ENCODE data around the gene ZNF726. TPM values are rescaled to one million over a fixed set of nuclear protein-coding genes. Genes with fewer than 3 reads are reported as not detected.
A peak's percentile ranks its signal among the peaks of the same experiment; 100 is the strongest.
"Not testable (repeated sequence)": the region's sequence is repeated elsewhere in the genome, so short reads cannot be mapped to it uniquely, and the experiment has no call there.

ZNF726 gene
- polyA plus RNA-seq, 12 donors: 2.4 to 7.0 (median 4.2) TPM; not detected in 2

DNA sequence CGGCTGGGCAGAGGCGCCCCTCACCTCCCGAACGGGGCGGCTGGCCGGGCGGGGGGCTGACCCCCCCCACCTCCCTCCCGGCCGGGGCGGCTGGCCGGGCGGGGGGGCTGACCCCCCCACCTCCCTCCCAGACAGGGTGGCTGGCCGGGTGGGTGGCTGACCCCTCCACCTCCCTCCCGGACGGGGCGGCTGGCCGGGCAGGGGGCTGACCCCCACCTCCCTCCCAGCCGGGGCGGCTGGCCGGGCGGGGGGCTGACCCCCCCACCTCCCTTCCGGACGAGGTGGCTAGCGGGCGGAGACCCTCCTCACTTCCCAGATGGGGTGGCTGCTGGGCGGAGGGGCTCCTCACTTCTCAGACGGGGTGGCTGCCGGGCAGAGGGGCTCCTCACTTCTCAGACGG is 22.3 kb downstream of the ZNF726 start:
- DNase-seq: not testable (repeated sequence)

DNA sequence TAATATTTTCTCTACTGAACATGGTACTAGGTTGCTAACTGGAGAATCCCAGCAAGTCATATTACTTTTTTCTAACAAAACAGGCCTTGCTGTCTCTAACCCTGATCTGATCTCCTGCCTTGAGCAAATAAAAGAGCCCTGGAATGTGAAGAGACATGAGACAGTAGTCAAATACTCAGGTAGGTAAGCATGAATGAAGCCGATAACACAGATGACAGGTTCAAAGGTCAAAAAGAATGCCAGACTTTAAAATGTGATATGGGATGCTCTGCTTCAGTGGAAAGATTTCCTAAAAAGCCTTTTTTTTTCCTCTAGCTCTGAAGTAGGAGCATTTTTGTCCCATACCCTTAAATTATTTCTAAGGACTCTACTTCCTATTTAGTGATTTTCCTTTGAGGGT is 28.7 kb downstream of the ZNF726 start:
- DNase-seq: no peak

DNA sequence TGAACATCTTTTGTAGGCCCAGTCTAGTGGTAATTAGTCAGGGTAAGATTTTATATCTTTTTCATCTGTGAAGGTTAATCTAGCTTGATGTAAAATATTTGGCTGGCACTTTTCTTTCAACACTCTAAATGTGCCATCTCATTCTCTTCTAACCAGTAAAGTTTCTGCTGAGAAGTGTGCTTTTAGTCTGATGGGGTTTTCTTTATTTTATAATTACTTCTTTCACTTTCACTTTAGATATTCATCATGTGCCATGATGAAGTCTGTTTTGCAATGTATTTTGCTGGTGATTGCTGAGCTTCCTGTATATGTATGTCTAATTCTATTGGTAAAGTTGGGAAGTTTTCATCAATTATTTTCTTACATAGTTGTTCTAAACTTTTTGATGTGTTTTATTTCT is 31.9 kb downstream of the ZNF726 start:
- no peak for DNase-seq

DNA sequence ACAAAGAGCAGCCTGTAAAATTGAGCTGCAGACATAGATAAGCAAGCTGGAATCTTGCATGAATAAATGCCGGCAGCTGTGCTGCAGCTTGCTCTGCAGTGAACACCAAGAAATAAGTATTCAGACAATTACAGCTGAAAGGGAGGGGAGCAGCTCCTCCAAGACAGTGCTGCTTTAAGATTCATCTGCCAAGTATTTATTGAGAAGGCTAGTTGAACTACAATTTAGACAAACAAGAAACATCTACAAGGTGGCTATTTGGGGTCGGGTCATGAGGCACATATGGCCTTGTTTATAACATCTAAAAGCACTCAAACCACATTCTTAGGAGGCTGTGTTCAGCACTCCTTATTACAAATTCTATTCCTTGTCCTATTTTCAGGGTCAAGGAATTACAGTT is 34.9 kb downstream of the ZNF726 start:
- no peak for DNase-seq

DNA sequence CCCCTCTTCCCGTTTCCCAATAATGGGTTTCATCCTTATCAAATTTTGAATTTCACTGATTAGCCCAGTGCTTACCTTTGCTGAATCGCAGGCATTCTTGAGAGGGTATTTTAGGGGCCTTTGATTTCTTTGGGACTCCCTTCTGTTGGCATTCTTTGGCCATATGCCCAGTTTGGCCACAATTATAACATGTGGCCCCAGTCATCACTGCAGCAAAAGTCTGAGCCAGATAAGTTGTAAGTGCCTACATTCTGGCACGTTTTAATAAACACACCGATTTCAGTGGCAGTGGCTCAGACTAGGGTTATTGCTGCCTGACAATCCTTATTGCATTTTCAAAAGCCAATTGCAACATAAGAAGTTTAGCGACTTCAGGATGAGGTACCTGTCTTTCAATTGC is 41.4 kb downstream of the ZNF726 start:
- DNase-seq: no peak

DNA sequence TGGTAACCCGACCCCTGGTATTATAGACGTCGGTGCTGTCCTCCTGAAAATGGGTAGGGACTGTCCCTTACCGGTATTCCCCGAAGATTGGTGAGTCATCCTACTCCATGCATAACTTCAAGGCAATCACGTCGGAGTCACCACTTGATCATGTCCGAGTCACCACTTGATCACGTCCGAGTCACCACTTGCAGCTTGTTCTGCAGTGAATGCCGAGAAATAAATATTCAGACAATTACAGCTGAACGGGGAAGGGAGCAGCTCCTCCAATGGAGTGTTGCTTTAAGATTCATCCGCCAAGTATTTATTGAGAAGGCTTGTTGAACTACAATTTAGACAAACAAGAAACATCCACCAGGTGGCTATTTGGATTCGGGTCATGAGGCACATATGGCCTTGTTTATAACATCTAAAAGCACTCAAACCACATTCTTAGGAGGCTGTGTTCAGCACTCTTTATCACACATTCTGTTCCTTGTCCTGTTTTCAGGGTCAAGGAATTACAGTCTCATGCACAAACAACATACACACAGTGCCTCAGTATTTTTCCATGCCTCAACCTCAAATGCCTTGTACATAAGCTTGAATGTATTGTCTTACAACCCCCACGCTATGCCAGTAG is 43.1 kb downstream of the ZNF726 start:
- DNase-seq: no peak

DNA sequence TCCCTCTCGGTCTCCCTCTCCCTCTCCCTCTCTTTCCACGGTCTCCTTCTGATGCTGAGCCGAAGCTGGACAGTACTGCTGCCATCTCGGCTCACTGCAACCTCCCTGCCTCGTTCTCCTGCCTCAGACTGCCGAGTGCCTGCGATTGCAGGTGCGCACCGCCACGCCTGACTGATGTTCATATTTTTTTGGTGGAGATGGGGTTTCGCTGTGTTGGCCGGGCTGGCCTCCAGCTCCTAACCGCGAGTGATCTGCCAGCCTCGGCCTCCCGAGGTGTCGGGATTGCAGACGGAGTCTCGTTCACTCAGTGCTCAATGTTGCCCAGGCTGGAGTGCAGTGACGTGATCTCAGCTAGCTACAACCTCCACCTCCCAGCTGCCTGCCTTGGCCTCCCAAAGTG is 48.7 kb downstream of the ZNF726 start:
- not testable (repeated sequence) for DNase-seq

DNA sequence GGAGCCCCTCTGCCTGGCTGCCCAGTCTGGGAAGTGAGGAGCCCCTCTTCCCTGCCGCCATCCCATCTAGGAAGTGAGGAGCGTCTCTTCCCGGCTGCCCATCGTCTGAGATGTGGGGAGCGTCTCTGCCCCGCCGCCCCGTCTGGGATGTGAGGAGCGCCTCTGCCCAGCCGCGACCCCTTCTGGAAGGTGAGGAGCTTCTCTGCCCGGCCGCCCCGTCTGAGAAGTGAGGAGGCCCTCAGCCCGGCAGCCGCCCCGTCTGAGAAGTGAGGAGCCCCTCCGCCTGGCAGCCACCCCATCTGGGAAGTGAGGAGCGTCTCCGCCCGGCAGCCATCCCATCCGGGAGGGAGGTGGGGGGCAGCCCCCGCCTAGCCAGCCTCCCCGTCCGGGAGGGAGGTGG is 49.2 kb downstream of the ZNF726 start:
- not testable (repeated sequence) for DNase-seq

DNA sequence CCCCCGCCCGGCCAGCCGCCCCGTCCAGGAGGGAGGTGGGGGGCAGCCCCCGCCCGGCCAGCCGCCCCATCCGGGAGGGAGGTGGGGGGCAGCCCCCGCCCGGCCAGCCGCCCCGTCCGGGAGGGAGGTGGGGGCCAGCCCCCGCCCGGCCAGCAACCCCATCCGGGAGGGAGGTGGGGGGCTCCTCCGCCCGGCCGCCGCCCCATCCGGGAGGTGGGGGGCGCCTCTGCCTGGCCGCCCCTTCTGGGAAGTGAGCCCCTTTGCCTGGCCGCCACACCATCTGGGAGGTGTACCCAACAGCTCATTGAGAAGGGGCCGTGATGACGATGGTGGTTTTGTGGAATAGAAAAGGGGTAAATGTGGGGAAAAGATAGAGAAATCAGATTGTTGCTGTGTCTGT is 49.6 kb downstream of the ZNF726 start:
- DNase-seq: not testable (repeated sequence)

DNA sequence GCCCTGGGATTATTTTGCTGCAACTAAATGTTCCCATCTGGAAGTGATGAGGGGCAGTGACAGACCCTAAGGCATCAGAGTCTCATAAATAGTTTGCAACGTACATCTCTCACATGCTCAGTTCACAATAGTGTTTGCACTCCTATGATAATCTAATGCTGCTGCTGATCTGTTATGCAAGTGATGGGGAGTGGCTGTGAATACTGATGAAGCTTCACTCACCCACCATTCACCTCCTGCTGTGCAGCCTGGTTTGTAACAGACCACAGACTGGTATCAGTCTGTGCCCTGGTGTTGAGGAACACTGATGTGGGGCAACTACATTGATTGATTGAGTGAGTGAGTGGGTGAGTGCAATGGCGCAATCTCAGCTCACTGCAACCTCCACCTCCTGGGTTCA is 54.9 kb downstream of the ZNF726 start:
- no peak for DNase-seq

DNA sequence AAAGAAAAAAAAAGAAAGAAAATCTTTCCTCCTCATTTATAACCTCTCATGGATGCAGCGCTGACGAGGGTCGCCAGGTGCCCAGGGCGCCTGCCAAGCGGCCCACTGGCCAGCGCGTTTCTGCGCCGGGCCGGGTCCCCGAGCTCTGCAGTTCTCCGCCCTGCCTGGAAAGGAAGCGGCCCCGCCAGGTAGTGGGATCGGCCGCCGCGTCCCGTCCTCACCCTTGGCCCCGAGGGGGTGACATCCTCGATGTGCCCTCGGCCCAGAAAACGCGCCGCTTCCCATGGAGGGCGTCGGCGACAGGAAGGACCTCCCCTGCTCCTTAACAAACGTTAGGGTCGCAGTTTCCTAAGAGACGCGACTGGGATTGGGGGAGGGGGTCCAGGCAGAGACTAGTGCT is 56.9 kb downstream of the ZNF726 start:
- peak; percentile 0 for DNase-seq

DNA sequence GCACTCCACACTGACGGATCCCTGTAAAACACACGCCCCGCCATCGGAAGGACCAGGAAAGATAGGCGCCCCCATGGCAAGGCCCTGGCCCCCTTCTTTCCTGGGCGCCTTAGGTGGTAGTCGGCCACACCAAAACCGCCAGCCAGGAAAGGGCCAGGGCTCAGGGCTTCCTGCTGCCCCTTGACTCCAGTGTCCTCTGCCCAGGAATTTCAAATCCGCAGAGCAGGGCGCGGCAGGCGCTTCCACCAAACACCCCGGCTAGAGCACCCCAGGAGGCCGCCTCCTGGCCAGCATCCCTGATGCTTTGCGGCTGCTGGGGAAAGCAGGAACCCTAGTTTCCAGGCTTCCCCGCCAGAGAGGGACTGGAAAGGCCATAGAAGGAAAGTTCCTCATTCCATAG is 57.5 kb downstream of the ZNF726 start:
- no peak for DNase-seq

DNA sequence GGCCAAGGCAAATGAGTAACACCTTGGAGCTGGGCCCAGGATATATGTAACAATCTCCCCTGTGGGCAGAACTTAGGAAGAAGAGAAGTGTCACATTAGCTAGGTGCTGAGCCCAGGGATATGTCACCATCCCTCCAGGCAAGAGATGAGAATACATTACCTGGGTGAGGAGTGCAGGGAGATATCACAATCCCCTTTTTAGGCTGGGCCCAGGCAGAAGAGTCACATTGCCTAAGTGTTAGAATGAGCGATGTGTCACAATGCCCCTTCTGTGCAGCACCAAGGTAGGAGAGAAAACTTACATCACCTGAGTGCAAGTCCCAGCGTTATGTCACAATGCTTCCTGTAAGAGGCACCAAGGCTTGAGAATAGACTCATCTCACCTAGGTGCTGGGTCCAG is 60.3 kb downstream of the ZNF726 start:
- DNase-seq: no peak

DNA sequence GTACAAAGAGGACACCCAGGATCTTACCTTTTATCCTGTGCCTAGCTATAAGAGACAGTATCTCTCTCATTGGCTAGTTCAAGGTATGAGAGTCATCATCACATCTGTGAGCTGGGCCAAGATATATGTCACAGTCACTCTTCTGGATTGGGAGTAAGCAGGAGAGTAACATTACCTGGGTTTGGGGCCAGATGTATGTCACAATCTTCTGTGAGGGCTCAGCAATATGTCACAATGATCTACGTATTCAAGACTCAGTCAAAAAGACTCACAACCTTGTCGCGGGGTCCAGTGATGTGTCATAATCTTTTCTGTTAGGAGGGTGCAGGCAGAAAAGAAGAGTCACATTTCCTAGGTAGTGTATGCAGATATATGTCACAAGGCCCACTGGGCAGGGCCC is 61.9 kb downstream of the ZNF726 start:
- DNase-seq: not testable (repeated sequence)

DNA sequence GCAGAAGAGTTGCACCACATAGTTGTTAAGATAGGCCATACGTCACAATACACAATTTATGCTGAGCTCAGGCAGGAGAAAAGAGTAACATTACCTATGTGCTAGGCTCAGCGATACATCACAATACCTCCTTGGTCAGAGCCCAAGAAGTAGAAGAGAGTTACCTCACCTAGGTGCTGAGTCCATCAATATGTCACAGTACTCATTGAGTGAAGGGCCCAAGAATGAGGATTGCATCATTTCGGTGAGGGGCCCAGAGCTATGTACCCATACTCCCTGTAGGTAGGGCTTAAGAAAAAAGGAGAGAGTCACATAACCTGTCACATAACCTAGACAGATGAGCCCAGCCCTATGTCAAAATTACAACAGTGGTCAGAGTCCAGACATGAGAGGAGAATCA is 62.6 kb downstream of the ZNF726 start:
- not testable (repeated sequence) for DNase-seq

DNA sequence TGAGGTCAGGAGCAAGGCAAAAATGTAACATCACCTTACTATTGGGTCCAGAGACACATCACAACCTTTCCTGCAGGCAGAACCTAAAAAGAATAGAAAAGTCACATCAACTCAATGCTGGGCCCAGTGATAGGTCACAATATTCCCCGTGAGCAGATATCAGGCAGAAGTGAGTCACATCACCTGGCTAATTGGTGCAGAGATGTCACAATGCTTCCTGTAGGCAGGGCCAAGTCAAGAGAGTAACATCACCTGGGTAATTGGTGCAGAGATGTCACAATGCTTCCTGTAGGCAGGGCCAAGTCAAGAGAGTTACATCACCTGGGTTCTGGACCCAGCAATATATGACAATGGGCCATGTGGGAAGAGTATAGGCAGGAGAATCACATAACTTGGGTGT is 63.4 kb downstream of the ZNF726 start:
- DNase-seq: no peak

DNA sequence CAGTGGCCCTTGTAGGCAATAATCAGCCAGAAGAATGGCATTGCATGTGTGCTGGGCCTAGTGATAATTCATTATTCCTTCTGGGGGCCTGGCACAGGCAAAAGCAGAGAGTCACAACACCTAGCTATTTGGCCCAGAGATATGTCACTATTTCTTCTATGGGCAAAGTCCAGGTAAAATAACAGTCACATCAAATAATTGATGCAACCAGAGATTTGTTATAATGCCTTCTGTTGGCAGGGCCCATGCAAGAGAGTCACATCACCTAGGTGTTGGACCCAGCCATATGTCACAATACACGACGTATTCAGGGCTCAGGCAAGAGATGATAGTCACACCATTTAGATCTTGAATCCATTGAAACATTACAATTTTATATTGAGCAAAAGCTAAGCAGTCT is 66.1 kb downstream of the ZNF726 start:
- DNase-seq: no peak

DNA sequence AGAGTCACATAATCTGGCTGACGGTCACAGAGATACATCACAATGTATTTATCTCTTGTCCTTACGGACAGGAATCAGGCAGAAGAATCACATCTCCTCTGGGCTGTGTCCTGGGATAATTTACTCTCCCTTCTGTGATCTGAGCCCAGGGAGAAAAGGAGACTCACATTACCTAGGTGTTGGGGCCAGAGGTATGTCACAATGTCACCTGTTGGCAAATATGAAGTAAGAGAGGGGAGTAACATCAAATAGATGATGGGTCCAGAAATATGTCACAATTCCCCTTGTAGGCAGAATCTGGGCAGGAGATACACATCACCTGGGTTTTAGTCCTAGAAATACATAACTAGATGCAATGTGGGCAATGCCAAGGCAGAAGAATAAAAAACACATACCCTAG is 67.2 kb downstream of the ZNF726 start:
- DNase-seq: no peak

DNA sequence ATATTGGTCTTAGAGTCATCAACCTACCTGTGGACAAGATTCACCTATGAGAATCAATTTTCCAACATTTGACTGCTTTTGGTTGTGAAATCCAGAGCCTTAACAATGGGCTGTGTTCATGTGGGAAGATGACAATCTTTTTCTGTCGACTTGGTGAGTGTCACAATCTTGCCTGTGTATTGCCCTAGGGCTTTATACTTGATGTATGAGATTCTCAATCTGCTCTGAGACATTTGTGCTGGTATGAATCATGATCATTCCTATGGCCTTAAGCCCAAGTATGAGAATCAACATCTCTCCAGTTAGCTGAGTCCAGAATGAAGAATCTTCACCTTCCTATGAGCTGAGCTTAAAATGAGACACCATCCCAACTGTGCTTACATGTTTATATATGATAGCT is 68.7 kb downstream of the ZNF726 start:
- no peak for DNase-seq

Other genes starting within 250 kb of the ZNF726 start
- gene ZNF675, start 227.7 kb upstream of the ZNF726 start, polyA plus RNA-seq (ENCODE audit: insufficient read length in 12 of 12): 10 to 100 TPM in 4 of 12 donors, 1 to 10 TPM in 7, not detected in 1; 5.7 to 20.4 (median 9.6) TPM
- 1 to 10 TPM in 10 of 12 donors, not detected in 2; 1.6 to 4.2 (median 3.4) TPM for gene ZNF681, start 156.0 kb upstream of the ZNF726 start, polyA plus RNA-seq (ENCODE audit: insufficient read length in 12 of 12)
- gene ZNF254, start 172.3 kb downstream of the ZNF726 start, polyA plus RNA-seq (ENCODE audit: insufficient read length in 12 of 12): 10 to 100 TPM in 11 of 12 donors, not detected in 1; 10.1 to 22.7 (median 21.0) TPM

Data from muscle of arm (tissue), 12 donors.